Activated naive CD4-positive, alpha-beta T cell (primary cell): Measurements from ENCODE around the gene UNK.
"Not testable (repeated sequence)": the region's sequence is repeated elsewhere in the genome, so short reads cannot be mapped to it uniquely, and the experiment has no call there.

Experiments used
- DNase-seq, 4 experiments: peaks; one replicate each; lab custom pipeline; 2025; lab: John Stamatoyannopoulos, UW

The UNK gene

GRCh38 chr17:75850928-75851692 is 66.5 kb downstream of the UNK start:
- no peak for DNase-seq

GRCh38 chr17:75851693-75851991 is 67.0 kb downstream of the UNK start:
- not testable (repeated sequence) for DNase-seq

GRCh38 chr17:75853433-75853832 is 68.8 kb downstream of the UNK start:
- DNase-seq: no peak

GRCh38 chr17:75854101-75854748 is 69.6 kb downstream of the UNK start:
- DNase-seq: no peak

GRCh38 chr17:75854881-75855309 is 70.3 kb downstream of the UNK start:
- DNase-seq: no peak

- peak; percentile 87 to 95 (median 91) for DNase-seq
Measured at GRCh38 chr17:75855310-75856061, 70.9 kb downstream of the UNK start, which contains the start of gene WBP2. WBP2 (minus strand) TSS chr17:75855335; CDS start chr17:75855297, 38 bp downstream.

- DNase-seq: peak in 2 of 4 experiments; percentile 33 to 55
Measured at GRCh38 chr17:75856062-75856756, 71.6 kb downstream of the UNK start.

- DNase-seq: not testable (repeated sequence)
Measured at GRCh38 chr17:75859358-75859757, 74.8 kb downstream of the UNK start.

GRCh38 chr17:75861927-75862317 is 77.3 kb downstream of the UNK start:
- DNase-seq: no peak

- no peak for DNase-seq
Measured at GRCh38 chr17:75864448-75864871, 79.9 kb downstream of the UNK start.

- not testable (repeated sequence) for DNase-seq
Measured at GRCh38 chr17:75864887-75865286, 80.3 kb downstream of the UNK start.

GRCh38 chr17:75865404-75866188 is 81.0 kb downstream of the UNK start:
- DNase-seq: not testable (repeated sequence)

- DNase-seq: not testable (repeated sequence)
Measured at GRCh38 chr17:75868730-75869281, 84.2 kb downstream of the UNK start.

GRCh38 chr17:75869282-75870141 is 84.9 kb downstream of the UNK start:
- no peak for DNase-seq

- not testable (repeated sequence) for DNase-seq
Measured at GRCh38 chr17:75870228-75870627, 85.6 kb downstream of the UNK start.

- peak in 2 of 4 experiments; percentile 52 to 60 for DNase-seq
Measured at GRCh38 chr17:75872434-75873351, 88.1 kb downstream of the UNK start.

- DNase-seq: no peak
Measured at GRCh38 chr17:75873587-75874322, 89.1 kb downstream of the UNK start.
